ENCODE results near the gene AREG. TPM values are rescaled to one million over a fixed set of nuclear protein-coding genes. Genes with fewer than 3 reads are reported as not detected.

AREG gene
- total RNA-seq, 4 donors from 2014 or later: 0.26 to 0.28 TPM; not detected in 2

GRCh38 chr4:74440356-74440755 lies 4.6 kb upstream of the AREG start:
- Histone ChIP-seq H3K27me3 (no peaks in the 10 kb centered on the region), H3K9me3 (no peaks in the 10 kb centered on the region), H3K27ac (no peak overlapping the region), H3K4me1 (no peaks in the 10 kb centered on the region), H3K4me3 (no peak overlapping the region), H3K36me3 (no peaks in the 10 kb centered on the region)
- no peak for TF ChIP-seq POLR2A (IDR thresholded peaks at IDR 0.05)
- TF ChIP-seq, protein P1, sequence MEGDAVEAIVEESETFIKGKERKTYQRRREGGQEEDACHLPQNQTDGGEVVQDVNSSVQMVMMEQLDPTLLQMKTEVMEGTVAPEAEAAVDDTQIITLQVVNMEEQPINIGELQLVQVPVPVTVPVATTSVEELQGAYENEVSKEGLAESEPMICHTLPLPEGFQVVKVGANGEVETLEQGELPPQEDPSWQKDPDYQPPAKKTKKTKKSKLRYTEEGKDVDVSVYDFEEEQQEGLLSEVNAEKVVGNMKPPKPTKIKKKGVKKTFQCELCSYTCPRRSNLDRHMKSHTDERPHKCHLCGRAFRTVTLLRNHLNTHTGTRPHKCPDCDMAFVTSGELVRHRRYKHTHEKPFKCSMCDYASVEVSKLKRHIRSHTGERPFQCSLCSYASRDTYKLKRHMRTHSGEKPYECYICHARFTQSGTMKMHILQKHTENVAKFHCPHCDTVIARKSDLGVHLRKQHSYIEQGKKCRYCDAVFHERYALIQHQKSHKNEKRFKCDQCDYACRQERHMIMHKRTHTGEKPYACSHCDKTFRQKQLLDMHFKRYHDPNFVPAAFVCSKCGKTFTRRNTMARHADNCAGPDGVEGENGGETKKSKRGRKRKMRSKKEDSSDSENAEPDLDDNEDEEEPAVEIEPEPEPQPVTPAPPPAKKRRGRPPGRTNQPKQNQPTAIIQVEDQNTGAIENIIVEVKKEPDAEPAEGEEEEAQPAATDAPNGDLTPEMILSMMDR (IDR thresholded peaks at IDR 0.05): no peak
- DNase-seq: no peak
- intact Hi-C loops (cut with DNase I; ENCODE audit: low total_unique reads): no loop called here

DNA sequence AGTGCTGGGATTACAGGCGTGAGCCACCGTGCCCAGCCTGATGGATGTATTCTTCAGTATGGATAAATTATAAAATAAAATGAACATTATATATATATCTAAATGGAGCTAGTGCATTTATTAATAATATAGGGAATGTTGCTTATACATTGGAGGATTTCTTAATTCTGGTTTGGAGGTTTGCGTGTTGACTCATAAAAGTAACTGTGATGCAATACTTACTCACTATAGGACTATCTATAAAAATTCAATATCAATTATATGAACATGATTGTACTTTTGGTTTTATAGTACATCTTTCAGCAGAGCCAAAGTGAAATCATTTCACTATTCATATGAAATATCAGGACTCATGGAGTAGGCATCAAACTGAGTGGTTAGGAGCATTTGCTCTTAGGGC lies 3.2 kb upstream of the AREG start:
- no peak for DNase-seq
- Histone ChIP-seq H3K36me3 (no peaks in the 10 kb centered on the region), H3K4me3 (no peak overlapping the region), H3K27ac (no peak overlapping the region), H3K4me1 (no peaks in the 10 kb centered on the region), H3K27me3 (no peaks in the 10 kb centered on the region), H3K9me3 (no peaks in the 10 kb centered on the region)
- TF ChIP-seq POLR2A (IDR thresholded peaks at IDR 0.05): no peak
- TF ChIP-seq, protein P1 (IDR thresholded peaks at IDR 0.05): no peak
- intact Hi-C loops (cut with DNase I; ENCODE audit: low total_unique reads): no loop called here

DNA sequence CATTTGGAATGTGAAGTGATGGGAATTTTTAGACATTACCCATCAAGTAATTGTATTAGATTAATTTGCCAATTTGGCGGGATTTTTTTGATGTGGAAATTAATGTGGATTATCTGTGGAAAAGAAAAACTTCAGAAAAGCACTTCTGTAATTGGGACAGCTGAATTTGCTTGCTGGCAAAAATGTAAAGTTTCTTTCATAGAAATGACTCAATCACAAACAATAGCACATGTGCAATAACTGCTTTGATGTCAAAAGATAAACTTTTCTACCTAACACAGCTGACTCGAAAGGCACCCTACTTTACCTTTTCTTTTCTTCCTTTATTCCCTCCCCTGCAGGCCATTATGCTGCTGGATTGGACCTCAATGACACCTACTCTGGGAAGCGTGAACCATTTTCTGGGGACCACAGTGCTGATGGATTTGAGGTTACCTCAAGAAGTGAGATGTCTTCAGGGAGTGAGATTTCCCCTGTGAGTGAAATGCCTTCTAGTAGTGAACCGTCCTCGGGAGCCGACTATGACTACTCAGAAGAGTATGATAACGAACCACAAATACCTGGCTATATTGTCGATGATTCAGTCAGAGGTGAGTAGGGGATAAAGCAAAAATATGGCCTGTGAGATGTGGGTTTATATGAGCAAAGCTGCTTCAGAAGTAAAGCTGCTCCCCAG lies 1.4 kb downstream of the AREG start:
- no peak overlapping the region for H3K27ac ChIP-seq
- no peak for DNase-seq

GRCh38 chr4:74446896-74447295 lies 2.0 kb downstream of the AREG start:
- TF ChIP-seq, protein P1 (IDR thresholded peaks at IDR 0.05): no peak
- TF ChIP-seq POLR2A (IDR thresholded peaks at IDR 0.05): no peak
- intact Hi-C loops (cut with DNase I; ENCODE audit: low total_unique reads): no loop called here
- Histone ChIP-seq H3K27ac (no peak overlapping the region), H3K4me1 (no peaks in the 10 kb centered on the region), H3K27me3 (no peaks in the 10 kb centered on the region), H3K4me3 (no peak overlapping the region), H3K9me3 (no peaks in the 10 kb centered on the region), H3K36me3 (no peaks in the 10 kb centered on the region)
- no peak for DNase-seq

More for the DNA sequence above, 1.4 kb downstream of the AREG start:
- H3K9me3 ChIP-seq: no peaks in the 10 kb centered on the region
- TF ChIP-seq, protein P1 (IDR thresholded peaks at IDR 0.05): no peak
- no peak for TF ChIP-seq POLR2A (IDR thresholded peaks at IDR 0.05)
- intact Hi-C loops (cut with DNase I; ENCODE audit: low total_unique reads): no loop called here
- H3K4me3 ChIP-seq: no peak overlapping the region
- H3K36me3 ChIP-seq: no peaks in the 10 kb centered on the region
- H3K4me1 ChIP-seq: no peaks in the 10 kb centered on the region
- no peaks in the 10 kb centered on the region for H3K27me3 ChIP-seq

DNA sequence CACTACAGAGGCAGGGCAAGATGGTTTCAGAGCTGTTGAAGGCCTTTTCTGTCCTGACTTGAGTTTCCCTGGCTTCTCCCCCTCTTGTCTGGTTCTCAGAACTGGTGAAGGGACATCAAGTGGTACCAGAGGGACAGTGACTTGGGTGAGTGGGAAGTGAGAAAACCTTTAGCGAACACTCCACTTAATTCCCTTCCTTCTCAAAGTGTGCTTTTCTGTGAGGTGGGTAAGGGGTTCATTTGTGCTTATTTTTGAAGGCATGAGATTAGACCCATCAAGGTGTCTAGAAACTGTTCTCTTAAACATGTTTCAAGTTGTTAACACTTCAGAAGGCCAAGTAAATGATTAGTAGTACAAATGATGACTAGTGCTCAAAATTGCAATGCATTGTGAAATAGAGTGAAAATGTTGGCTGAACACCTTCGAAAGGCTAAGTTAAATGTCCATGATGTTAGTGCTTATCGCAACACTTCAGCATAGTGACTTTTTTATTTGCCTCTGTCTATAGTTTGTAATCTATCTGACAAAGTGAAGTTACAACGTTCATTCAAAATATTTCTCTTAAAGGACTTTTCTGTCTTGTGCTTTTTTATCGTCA lies 2.8 kb downstream of the AREG start:
- no peak for DNase-seq
- TF ChIP-seq, protein P1 (IDR thresholded peaks at IDR 0.05): no peak
- no peak for TF ChIP-seq POLR2A (IDR thresholded peaks at IDR 0.05)
- H3K36me3 ChIP-seq: no peaks in the 10 kb centered on the region
- intact Hi-C loops (cut with DNase I; ENCODE audit: low total_unique reads): no loop called here
- no peak overlapping the region for H3K4me3 ChIP-seq
- no peaks in the 10 kb centered on the region for H3K4me1 ChIP-seq
- no peaks in the 10 kb centered on the region for H3K9me3 ChIP-seq
- H3K27me3 ChIP-seq: no peaks in the 10 kb centered on the region
- no peak overlapping the region for H3K27ac ChIP-seq
